COR-L47 (cell line): ENCODE data around the gene CNNM2.
"Not testable (repeated sequence)": the region's sequence is repeated elsewhere in the genome, so short reads cannot be mapped to it uniquely, and the experiment has no call there.

Experiments used
- DNase-seq: peaks from one replicate; lab custom pipeline; 2025; lab: John Stamatoyannopoulos, UW

Gene CNNM2

DNA sequence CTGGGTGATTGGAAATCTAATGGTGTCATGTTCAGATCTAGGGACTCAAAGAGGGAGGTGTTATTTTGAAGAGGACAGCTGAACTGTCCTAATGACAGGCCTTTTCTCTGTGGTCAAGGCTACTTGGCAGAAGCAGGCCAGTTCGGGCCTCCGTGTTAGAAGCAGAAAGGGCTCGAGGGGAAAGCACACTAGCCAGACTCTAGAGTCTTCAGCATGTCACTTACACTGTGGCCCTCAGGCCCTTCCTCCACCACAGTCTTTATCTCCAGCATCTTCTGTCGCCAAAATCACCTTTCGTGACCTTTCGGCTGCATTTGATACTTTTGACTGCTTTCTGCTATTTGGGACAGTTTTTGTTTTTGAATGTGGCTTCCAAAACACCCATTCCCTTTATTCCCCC, 123.3 kb downstream of the CNNM2 start:
- DNase-seq, result no peak

DNA sequence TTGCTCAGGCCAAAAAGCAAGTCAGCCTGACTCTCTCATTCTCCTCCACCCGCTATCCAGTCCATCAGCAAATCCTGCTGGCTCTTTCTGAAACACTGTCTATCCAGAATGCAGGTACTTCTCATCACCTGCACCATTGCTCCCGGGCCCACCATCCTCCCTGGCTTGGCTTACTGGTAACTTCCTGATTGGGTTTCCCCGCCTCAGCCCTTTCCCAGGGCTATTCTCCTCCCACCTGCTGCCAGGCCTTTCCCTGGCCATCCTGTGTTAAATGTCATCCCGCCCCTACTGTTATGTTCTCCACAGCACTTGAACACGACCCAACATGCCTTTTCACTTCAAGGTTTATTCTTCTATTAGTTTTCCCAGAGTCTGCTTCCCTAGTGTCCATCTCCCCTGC, 124.0 kb downstream of the CNNM2 start:
- DNase-seq, result no peak

DNA sequence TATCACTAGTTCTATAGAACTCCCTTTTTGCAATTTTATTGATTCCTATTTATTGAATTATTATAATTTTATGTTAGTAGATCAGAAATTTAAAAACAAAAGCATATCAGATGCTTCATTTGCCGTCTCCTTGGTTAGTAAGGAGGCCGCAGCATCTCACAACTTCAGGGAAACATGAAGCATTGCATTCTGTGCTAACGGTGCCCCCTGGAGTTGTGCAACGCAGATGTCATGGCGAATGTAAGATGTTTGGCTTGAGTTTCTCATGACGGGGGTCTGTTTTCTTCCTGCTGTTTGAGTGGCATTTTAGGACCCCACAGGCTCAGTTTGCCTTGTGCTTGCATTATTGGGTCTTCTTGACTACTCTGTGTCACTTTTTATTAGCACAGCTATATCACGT, 124.8 kb downstream of the CNNM2 start:
- DNase-seq, result no peak

DNA sequence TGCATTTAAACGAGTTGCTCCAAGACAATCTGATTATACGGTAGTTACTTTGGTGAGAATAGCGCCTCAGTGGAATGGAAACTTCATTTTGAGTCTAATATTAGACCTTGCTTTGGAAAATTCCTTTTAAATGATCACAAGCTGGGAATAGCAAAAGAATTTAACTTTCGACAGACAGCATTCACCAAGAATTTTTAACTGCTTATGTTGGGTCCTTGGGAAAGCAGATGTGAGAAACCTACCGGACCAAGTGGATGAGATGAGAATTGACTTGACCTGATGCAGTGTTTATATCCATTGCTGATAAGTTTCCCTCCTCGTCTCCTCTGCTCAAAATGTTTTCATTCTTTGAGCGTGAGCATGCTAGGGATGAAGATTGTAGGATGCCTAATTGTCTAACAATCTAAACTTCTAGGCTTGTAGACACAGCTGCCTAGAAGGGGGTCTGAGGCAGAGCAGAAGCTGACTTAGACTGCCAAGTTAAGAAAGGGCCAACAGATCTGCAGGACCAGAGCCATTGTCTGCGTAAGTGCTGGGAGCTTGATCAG, 126.9 kb downstream of the CNNM2 start:
- no peak for DNase-seq

DNA sequence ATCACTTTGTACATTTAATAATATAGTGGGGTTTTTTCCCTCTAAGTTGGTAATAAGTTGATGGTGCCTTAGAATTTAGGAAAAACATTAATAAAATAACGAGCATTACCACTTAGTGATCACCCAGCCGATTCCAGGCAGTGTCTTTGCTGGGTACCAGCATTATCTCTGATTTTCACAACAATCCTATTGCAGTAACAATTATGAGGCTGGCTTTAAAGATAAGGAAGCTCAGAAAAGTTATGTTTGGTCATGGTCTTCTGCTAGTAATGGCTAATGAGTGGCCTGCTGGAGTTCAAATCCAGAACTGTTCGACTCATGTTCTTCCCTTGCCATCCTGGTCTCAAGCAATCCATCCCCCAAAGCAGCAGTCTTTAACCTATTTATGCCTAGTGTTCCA, 127.9 kb downstream of the CNNM2 start:
- DNase-seq, result no peak

DNA sequence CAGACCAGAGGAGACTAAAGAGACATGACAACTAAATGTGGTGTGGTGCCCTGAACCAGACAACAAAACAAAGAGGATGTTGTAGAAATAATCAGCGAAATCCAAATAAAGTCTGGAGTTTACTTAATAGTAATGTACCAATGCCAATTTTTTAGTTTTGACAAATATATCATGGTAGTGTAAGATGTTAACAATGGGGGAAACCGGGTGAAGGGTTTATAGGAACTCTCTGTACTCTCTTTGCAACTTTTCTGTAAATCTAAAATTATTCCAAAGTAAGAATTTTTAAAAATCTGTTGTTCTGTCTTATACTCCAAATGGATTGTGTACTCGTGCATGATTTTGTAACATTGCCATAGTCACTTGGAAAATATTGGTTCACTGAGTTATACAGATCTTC, 129.3 kb downstream of the CNNM2 start:
- no peak for DNase-seq

DNA sequence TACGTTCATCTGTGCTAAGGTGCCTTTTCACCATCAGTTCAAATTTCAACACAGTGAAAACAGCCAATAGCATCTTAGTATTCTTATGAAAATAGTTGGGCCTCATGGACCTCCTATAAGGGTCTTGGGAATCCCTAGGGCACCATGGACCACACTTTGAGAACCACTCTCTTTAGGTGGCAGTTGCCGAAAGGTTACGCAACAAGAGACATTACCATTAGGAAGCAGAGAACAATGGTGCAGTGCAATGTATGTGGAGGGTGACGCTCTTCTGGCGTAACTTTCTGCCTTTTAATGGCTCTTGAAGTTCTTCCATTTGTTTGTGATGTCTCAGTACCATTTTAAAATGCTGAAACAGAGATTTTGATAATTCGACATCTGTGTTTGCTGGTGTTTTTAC, 131.1 kb downstream of the CNNM2 start:
- no peak for DNase-seq

DNA sequence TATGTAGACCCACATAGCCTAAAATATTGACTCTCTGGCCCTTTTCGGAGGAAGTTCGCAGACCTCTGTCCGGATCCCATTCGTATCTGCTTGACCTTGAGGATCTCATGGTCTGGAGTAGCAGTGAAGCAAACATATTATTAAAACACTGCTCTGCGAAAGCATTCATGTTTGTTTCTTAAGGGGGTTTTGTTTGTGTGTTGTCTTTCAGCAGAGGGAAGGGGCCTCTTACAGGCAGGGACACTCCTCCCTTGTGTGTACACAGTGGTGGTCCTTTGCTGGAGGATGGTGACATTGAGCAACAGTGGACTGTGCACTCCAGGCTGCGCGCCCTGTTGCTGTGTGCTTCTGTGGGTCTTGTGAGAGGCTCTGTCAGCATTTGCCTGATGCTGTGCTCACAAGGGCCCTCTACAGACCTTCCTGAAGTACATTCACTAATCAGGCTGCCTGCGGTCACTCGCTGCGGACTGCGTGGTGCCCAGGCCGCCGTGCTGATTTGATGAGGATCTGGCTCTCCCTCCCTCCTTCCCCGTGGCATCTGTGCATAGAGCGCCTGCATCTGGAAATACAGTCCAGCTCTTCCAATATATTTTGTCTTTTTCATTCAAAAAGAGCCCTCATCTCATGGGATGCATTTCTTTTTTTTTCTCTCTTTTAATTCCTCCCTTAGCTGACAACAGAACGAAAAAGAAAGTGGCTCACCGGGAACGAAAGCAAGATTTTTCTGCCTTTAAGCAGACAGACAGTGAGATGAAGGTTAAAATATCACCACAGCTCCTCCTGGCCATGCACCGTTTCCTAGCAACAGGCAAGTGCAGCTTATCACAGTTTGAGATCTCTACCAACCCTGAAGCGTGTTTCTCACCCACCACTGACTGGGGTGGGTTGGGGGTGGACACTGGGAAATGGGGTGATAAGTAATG, 135.8 kb downstream of the CNNM2 start:
- no peak for DNase-seq

DNA sequence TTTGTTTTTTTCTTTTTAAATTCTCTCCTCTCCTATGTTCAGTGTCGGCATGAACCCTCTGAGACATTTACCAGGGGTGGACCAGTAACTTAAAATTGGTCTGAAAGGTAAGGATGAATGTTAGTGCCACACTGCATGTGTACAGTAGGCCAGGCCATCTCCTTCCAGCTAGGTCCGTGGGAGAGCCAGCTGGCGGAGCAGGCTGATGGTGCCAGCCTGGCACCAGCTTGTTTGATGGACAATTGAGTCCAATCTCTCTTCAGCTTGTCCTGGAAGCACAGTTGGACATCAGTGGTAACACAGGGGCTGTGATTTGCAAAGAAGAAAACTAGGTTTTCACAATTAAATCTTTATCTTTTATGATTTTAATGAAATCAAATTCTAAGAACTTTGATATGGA, 136.5 kb downstream of the CNNM2 start:
- DNase-seq, result no peak

DNA sequence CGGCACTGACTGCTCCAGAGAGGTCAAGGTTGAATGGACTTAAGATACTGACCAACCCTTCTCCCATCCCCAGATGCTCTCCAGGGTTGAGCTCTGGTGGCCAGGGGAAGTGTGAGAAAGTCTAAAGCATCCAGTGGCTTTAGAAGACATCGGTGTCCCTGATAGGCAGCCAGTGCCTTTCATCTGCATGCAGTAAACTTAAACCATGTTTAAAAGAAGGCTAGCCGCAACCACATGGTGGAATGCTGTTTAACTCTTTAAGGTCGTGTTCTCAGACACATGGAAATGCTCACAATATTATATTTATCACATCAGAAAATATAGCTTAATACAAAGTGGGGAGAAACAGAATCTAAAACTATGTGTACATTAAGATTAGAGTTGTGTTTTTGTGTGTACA, 137.0 kb downstream of the CNNM2 start:
- DNase-seq, result no peak

DNA sequence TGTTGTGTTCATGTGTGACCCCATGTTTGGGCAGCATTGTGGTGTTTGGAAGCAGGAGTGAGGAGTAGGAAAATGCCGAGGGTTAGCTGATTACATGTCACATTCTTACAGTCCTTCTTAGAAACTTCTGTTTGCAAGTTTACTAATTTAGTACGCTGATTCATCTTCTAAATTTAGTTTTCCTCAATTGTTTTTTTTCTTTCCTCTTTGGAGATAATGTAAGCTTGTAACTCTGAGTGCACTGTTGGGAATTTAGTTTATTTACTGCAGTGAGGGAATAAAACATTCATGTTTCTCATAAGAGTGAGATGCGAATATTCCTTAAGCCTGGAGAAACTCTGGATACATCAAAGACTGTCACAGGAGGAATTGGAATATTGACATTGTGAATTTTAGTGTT, 139.9 kb downstream of the CNNM2 start:
- DNase-seq, result no peak

DNA sequence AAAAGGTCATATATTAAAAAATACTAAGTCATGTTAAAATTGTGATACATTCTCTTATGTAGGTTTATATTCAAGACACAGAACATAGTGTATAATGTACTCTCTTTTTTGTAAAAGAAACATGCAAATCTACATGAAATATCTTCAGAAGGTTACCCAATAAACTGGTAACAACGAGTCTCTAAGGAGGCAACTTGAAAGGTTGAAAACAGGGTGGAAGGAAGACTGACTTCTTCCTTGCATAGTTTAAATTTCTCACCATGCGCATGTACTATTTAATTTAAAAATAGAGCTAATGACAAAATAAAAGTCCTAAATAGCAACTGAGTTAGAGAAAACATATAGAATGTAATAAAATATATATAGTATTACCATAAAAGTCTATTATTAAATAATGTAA, 142.5 kb downstream of the CNNM2 start:
- no peak for DNase-seq

DNA sequence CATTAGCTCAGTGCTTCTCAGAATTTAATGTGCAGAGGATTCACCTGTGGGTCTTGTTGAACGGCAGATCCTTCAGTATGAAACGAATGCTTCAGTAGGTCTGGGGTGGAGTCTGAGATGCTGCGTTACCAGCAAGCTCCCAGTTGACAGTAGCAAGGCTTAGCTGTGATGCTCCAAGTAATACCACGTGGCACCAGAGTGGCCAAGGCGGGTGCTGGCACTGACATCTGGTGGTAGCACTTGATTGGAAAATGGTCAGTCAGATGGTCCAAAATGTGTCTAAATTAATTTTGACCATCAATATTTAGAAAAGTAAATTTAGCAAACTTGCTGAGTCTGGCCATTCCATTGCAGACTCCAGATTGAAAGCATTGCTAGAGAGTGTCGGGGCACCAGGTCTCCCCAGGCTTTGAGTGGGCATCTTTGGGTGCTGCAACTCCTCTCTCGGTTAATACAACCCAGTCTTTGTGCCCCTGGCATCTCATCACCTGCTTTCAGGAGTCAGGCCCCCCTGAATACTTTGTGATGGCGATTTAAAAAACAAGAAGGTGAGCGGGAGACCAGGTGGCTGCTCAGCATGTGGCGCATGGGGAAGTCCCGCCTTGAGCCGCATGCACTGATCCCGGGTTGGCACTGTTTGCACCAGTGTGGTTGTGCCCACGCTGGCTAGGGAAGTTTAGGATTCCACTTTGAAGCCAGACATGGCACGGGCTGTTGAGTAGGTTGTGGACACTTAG, 144.9 kb downstream of the CNNM2 start:
- DNase-seq, result no peak

DNA sequence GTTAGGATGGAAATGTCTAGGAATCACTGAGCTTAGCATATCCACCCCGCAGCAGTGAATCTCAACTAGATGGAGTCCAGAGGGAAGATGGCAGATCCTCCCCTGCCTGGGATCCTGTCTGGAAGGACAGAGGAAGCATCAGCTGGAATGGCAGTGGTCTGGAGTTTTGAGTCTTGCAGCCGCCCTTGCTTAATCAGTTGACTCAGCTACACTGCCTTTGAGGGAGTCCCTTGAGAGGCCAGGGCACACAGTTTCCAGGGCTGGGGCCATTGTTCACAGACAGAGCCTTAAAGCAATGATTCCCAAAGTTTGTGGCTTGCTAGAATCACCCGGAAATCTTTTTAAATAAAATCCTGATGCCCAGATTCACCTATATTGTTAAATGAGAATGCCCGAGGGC, 146.9 kb downstream of the CNNM2 start:
- no peak for DNase-seq

DNA sequence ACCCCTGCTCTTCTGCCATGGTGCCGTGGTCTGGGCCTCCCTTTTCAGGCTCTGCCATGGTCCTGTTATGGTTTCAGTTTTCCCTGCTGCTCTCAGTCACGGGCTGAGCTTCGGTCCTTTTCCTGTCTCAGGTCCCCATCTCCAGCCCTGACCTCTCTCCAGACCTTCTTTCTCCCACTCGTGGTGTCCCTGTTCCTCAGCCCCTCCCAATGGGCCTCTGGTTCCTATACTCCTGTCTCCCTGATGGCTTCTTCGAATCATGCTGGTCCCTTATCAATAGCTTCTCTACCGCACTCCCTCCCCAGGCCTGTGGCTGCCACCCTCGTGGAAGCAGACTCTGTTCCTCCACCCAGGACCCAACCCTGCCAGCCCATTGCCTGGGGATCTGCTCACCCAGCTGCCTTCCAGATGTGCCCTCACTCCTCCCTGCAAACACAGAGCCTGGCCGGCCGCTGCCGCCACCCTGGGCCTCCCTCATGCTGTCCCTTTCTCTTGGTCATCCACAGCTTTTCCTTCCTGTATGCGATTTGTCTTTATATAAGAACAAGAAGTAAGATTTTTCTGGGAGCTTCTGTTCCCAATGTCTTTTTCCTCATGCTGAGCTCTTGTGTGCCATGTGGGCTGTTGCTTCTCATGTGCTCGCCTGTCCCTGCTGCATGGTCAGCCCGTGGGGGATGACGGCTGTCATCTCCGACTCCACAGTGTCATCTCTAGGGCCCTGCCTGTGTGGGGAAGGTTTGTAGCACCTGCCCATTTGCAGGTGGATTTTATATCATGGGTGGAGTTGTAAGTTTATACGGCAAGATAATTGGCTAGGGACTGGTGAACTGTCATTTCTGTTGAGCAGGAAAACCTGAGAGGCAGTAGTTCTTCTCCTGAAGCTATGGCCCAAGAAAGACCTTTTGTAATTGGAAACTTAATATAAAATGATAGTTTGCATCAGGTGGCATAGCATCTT, 148.3 kb downstream of the CNNM2 start:
- DNase-seq, result no peak

DNA sequence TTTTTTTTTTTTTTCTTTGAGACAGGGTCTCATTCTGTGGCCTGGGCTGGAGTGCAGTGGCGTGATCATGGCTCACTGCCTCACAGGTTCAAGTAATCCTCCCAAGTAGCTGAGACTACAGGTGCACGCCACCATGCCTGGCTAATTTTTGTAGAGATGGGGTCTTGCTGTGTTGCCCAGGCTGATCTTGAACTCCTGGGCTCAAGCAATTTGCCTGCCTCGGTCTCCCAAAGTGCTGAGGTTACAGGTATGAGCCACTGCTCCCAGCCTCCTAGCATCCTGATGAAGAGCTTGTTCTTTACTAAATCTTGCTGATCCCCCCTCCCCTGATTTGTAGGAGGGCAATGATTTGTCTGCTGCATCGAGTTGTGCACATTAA, 149.0 kb downstream of the CNNM2 start:
- DNase-seq, result not testable (repeated sequence)

DNA sequence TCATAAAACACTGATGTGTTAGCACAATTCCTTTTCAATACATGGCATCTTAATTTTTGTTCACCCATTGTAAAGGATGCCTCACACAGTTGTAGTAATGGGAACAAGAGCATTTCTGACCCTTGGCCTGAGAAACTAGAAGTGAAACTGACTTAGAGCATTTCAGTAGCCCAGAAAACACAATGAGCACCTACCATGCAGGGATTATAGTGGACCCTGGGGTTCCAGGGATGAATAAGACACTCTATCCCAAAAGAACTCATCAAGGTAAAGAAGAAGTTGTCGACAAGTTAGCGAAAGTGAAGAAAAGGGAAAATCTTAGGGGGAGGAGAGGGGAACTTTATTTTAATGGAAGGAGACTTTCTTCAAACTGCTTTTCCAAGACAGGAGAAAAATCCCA, 149.4 kb downstream of the CNNM2 start:
- DNase-seq, result no peak

DNA sequence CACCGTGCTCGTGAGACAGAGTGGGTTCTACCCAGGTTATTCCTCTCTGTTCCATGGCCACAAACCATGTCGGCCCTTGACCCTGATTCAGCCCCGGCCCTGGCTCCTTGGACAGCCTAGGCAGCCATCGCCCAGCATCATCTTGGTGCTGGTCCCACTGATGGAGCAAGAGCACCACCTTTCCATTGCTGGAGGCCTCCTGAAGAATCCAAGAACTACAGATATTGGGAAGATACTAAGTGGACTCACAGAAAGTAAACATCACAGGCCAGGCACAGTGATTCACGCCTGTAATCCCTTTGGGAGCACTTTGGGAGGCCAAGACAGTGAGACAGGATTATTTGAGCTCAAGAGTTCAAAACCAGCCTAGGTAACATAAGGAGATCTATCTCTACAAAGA, 149.9 kb downstream of the CNNM2 start:
- DNase-seq, result no peak

DNA sequence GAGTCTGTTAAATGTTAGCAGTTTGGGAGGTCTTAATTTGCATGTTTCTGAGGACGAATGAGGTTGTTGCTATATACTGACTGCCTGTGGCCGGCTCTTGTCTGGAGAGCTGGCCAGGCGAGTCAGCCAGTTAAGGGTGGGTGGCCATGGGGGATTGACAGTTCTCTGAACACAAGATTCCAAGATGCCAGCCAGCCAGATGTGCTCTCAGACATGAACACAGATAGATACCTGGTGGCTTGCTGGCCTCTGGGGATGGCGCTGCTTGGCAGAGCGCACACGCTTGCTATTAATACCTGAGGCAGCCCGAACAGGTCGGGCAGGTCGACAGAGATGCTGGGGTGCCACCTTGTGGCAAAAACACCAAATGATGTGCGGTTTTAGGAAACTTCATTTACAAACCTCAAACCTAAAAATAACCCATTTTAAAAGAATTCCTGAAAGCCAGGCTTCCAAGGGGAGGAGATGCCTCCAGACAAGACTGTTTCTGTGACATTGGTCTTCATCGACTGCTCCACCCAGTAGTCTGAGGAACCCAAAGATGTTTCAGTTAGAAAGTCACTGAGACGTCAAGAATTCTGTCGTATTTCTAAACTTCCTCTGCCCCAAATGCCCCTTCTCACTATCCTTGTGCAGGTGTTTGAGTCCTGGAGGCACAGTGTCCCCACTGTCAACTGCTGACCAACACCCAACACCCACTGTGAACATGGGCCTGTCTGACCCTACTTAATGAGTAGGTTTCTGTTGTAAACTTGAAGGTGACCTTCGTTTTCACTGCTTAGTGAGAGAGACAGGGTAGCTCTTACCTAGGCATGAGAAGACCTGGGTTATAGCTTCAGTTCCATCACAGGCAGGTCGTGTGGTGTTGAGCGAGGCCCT, 151.6 kb downstream of the CNNM2 start:
- DNase-seq, result peak; percentile 12

DNA sequence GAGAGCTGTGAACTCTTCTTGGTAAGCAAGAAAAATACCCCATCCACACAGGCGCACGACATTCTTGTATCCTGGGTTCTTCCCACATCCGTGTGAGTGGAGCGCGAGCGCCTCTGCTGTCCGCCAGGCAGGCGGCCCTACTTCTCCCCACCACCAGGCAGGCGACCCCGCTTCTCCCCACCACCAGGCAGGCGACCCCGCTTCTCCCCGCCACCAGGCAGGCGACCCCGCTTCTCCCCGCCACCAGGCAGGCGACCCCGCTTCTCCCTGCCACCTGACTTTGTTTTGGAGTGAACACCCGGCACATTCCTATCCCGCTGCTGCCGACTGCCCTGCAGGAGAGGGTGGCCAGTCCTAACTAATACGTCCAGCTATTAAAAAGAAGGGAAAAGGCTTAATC, 154.2 kb downstream of the CNNM2 start:
- DNase-seq, result no peak

DNA sequence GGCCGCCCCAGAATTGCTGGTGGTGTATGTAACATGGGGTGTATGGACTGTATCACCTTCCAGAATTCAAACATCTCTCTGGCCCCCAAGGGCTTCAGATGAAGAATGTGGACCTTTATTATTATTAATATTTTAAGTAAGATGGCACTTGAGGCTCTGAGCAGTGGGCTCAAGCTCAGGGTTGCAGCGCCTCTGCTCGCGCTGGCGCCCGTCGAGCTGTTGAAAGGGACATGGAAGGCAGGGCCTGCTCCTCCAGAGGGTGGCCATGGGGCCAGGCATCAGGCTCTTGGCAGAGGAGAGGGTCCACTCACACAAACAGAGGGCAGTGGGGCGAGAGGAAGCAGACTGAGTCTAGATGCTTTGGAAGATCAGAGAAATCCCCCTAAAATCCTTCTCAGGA, 154.8 kb downstream of the CNNM2 start:
- no peak for DNase-seq
